Endothelial cell of umbilical vein (primary cell): ENCODE measurements around the gene PKN2. TPM values are rescaled to one million over a fixed set of nuclear protein-coding genes. Genes with fewer than 3 reads are reported as not detected.

ENCODE experiments used
- BruUV-seq: library from RNA; stranded (reverse); fragments of 400-500 nt; replicated peaks from 2 replicates; lab custom pipeline; 2021; lab: Mats Ljungman, UMichigan
- CTCF ChIA-PET: fragments of 300-600, 350-600 bp; sonication (Branson Sonifier 250); formaldehyde crosslinking; loops from one replicate; lab custom pipeline; 2021; ENCODE audit warnings: antibody characterized with exemption, inconsistent platforms; lab: Charles Lee
- POLR2A ChIA-PET: fragments of 300-600, 350-600 bp; sonication (Branson Sonifier 250); formaldehyde crosslinking; loops from one replicate; lab custom pipeline; 2021; ENCODE audit warnings: antibody characterized with exemption, inconsistent platforms; lab: Charles Lee
- DNase-seq: peaks from one replicate; pipeline ENCODE4 v3.0.0-alpha.2; 2011; ENCODE audit warnings: low read depth, low spot score
- FAIRE-seq: peaks from 2 replicates; lab custom pipeline; 2011; peaks lifted over from hg19 to GRCh38; lab: Jason Lieb, UNC
- H2AFZ ChIP-seq: 2 replicates; pipeline ENCODE4 v1.6.0; 2012; ENCODE audit warnings: low read depth, low read length, control low read depth, inconsistent platforms
- H3K27ac ChIP-seq: 2 replicates; pipeline ENCODE4 v1.5.1; 2011; ENCODE audit warnings: low read depth, mild to moderate bottlenecking, control low read depth, low read length, moderate library complexity; ENCODE audit not compliant: insufficient read depth
- H3K27me3 ChIP-seq, 2 experiments: 2 replicates each; pipeline versions ENCODE4 v1.6.0 to v1.6.1; 2011; ENCODE audit warnings: low read length in 2 of 2, mixed read lengths in 1 of 2; ENCODE audit not compliant: control insufficient read depth in 2 of 2, insufficient read depth in 2 of 2
- H3K36me3 ChIP-seq, 2 experiments: 2 replicates in 1 of 2; 3 replicates in 1 of 2; pipeline ENCODE4 v1.5.1; 2011; ENCODE audit warnings: low read length in 2 of 2, mild to moderate bottlenecking in 1 of 2, moderate library complexity in 1 of 2; ENCODE audit not compliant: control insufficient read depth in 2 of 2, insufficient read depth in 2 of 2; ENCODE audit errors: extremely low read depth in 1 of 2
- H3K4me1 ChIP-seq: 3 replicates; pipeline ENCODE4 v1.5.1; 2011; ENCODE audit warnings: mild to moderate bottlenecking, low read length; ENCODE audit not compliant: control insufficient read depth, insufficient read depth; ENCODE audit errors: extremely low read depth
- H3K4me2 ChIP-seq: 2 replicates; pipeline ENCODE4 v1.6.1; 2011; ENCODE audit warnings: low read length, control low read depth, mixed read lengths; ENCODE audit not compliant: insufficient read depth
- H3K4me3 ChIP-seq, 3 experiments: fragments of 200-600 bp in 1 of 3; sonication (generic), shearing (Covaris generic) in 1 of 3; replicated peaks in 1 of 3; 2 replicates each; pipeline ENCODE4 v1.5.1; 2011 to 2016; ENCODE audit warnings: control low read depth in 3 of 3, low read length in 3 of 3, mild to moderate bottlenecking in 2 of 3, inconsistent platforms in 1 of 3, low read depth in 1 of 3, moderate library complexity in 1 of 3; ENCODE audit not compliant: insufficient read depth in 1 of 3
- H3K79me2 ChIP-seq: 2 replicates; pipeline ENCODE4 v1.6.0; 2012; ENCODE audit warnings: low read length, inconsistent platforms; ENCODE audit not compliant: control insufficient read depth, insufficient read depth
- H3K9ac ChIP-seq: replicated peaks from 2 replicates; pipeline ENCODE3; 2011; ENCODE audit warnings: low read length, control low read depth; ENCODE audit not compliant: insufficient read depth; ENCODE audit errors: extremely low read depth
- H3K9me1 ChIP-seq: replicated peaks from 3 replicates; pipeline ENCODE4 v1.6.0; 2011; ENCODE audit warnings: mild to moderate bottlenecking, low read length; ENCODE audit not compliant: control insufficient read depth, insufficient read depth; ENCODE audit errors: extremely low read depth
- H3K9me3 ChIP-seq: replicated peaks from 2 replicates; pipeline ENCODE4 v1.5.1; 2012; ENCODE audit warnings: low read length, inconsistent platforms; ENCODE audit not compliant: control insufficient read depth, insufficient read depth
- H4K20me1 ChIP-seq: replicated peaks from 2 replicates; pipeline ENCODE3; 2011; ENCODE audit warnings: mild to moderate bottlenecking, low read length; ENCODE audit not compliant: control insufficient read depth, insufficient read depth; ENCODE audit errors: extremely low read depth
- EZH2 ChIP-seq: IDR thresholded peaks from 2 replicates; pipeline ENCODE4 v1.6.1; 2012; ENCODE audit warnings: borderline replicate concordance, low read depth, mild to moderate bottlenecking, moderate library complexity, low read length, inconsistent platforms; ENCODE audit not compliant: severe bottlenecking
- FOS ChIP-seq: IDR thresholded peaks from 2 replicates; pipeline ENCODE4 v1.6.1; 2011; ENCODE audit warnings: mild to moderate bottlenecking, low read length, moderate library complexity, borderline replicate concordance; ENCODE audit not compliant: insufficient read depth
- GATA2 ChIP-seq: IDR thresholded peaks from 2 replicates; pipeline ENCODE4 v1.7.0; 2011; ENCODE audit warnings: low read depth, mild to moderate bottlenecking, moderate library complexity, mixed read lengths, low read length; ENCODE audit not compliant: insufficient read length, insufficient read depth
- JUN ChIP-seq: IDR thresholded peaks from 2 replicates; pipeline ENCODE4 v1.6.1; 2011; ENCODE audit warnings: borderline replicate concordance, low read depth; ENCODE audit not compliant: insufficient read length, insufficient read depth
- MYC ChIP-seq: IDR thresholded peaks from one replicate; pipeline ENCODE4 v1.6.1; 2011; ENCODE audit warnings: mild to moderate bottlenecking, low read depth, low read length
- POLR2A ChIP-seq: IDR thresholded peaks from 2 replicates; pipeline ENCODE4 v1.6.1; 2012; ENCODE audit warnings: low read depth, mild to moderate bottlenecking, control low read depth, low read length
- POLR2AphosphoS5 ChIP-seq: IDR thresholded peaks from 2 replicates; pipeline ENCODE4 v1.6.1; 2012; ENCODE audit warnings: low read depth, mild to moderate bottlenecking, control low read depth, low read length, moderate library complexity; ENCODE audit not compliant: insufficient read depth
- dilution Hi-C: fragments of 300-500 bp; cut with MboI; formaldehyde crosslinking; loops from one replicate; pipeline ENCODE4 v1.15.0; 2019; ENCODE audit warnings: low sequenced_read_pairs; ENCODE audit not compliant: extremely low pct_ligation_motif_present
- intact Hi-C: fragments of 100-400 bp; cut with micrococcal nuclease; formaldehyde crosslinking; loops from one replicate; pipeline ENCODE4 v1.10.0; 2022
- polyA plus RNA-seq, 4 experiments: library from polyadenylated mRNA; depleted of rRNA in 3 of 4; stranded (reverse) in 3 of 4; unstranded in 1 of 4; fragments of >200 nt; gene quantifications; 2 replicates each; pipeline versions ENCODE4 v1.2.1 to v1.2.3, GENCODE V29; 2011 to 2012; ENCODE audit warnings: missing spikeins in 1 of 4
- total RNA-seq: library from RNA; stranded (reverse); gene quantifications from 2 replicates; pipeline ENCODE4 v1.2.3, GENCODE V29; 2021
- TF ChIP-seq, protein P1 (sequence below): IDR thresholded peaks from 2 replicates; pipeline ENCODE4 v1.6.1; 2011; ENCODE audit not compliant: insufficient read depth, insufficient read length
- TF ChIP-seq, protein P2 (sequence below), 2 donors: IDR thresholded peaks; 1 replicate in 1 of 2; 2 replicates in 1 of 2; pipeline ENCODE4 v1.5.1; 2011; ENCODE audit warnings: low read length in 2 of 2, mild to moderate bottlenecking in 2 of 2, moderate library complexity in 2 of 2, control low read depth in 1 of 2, inconsistent platforms in 1 of 2, low read depth in 1 of 2; ENCODE audit not compliant: insufficient read depth in 1 of 2; ENCODE audit errors: extremely low read depth in 1 of 2

PKN2 gene
- total and polyA plus RNA-seq, 2 donors (not counting 3 experiments of a cell fraction or from before 2014, with no cell fraction given), result 11.5 to 47.3 TPM

DNA sequence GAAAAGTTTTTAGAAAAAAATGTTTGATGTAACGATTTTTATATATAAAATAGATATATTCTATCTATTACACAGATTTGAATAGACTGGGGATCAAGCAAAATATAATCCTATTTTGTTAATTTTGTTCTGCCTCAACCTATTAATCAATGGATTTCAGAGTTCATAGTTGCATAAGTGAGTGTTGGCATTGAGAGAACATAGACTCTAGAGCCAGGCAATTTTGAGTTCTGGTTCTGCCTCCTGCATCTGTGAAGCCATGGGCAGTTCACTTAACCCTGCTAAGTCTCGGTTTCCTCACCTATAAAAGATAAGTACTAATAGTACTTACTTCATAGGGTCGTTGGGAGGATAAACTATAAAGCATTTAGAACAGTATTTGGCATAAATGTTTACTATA is 13.6 kb upstream of the PKN2 start:
- Histone ChIP-seq H3K9me1 (no peaks in the 10 kb centered on the region), H3K9me3 (no peaks in the 10 kb centered on the region), H3K36me3 (no peaks in the 10 kb centered on the region), H3K4me2 (no peak overlapping the region), H2AFZ (no peak overlapping the region), H3K27ac (no peak overlapping the region), H3K27me3 (no peaks in the 10 kb centered on the region), H3K4me1 (no peaks in the 10 kb centered on the region), H3K4me3 (no peak overlapping the region), H3K9ac (no peak overlapping the region), H4K20me1 (no peaks in the 10 kb centered on the region), H3K79me2 (no peaks in the 10 kb centered on the region)
- ChIA-PET CTCF (interaction anchor here (0.8 to 1.0 kb wide), 2 partner anchors 14 to 15 kb away, joined by 3 to 4 read pairs; no protein-coding TSS in a partner anchor), POLR2A (no interaction called here)
- BruUV-seq, result no TSS peak
- TF ChIP-seq MYC, result no peak
- no peak for TF ChIP-seq GATA2
- no peak for TF ChIP-seq EZH2
- TF ChIP-seq, protein P1, sequence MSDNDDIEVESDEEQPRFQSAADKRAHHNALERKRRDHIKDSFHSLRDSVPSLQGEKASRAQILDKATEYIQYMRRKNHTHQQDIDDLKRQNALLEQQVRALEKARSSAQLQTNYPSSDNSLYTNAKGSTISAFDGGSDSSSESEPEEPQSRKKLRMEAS, result no peak
- no peak for TF ChIP-seq POLR2AphosphoS5
- TF ChIP-seq JUN, result no peak
- no peak for TF ChIP-seq POLR2A
- TF ChIP-seq, protein P2, sequence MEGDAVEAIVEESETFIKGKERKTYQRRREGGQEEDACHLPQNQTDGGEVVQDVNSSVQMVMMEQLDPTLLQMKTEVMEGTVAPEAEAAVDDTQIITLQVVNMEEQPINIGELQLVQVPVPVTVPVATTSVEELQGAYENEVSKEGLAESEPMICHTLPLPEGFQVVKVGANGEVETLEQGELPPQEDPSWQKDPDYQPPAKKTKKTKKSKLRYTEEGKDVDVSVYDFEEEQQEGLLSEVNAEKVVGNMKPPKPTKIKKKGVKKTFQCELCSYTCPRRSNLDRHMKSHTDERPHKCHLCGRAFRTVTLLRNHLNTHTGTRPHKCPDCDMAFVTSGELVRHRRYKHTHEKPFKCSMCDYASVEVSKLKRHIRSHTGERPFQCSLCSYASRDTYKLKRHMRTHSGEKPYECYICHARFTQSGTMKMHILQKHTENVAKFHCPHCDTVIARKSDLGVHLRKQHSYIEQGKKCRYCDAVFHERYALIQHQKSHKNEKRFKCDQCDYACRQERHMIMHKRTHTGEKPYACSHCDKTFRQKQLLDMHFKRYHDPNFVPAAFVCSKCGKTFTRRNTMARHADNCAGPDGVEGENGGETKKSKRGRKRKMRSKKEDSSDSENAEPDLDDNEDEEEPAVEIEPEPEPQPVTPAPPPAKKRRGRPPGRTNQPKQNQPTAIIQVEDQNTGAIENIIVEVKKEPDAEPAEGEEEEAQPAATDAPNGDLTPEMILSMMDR (IDR thresholded peaks at IDR 0.05; ENCODE audit: extremely low read depth in 1 of 2, insufficient read depth in 1 of 2, low read depth in 1 of 2, low read length in 2 of 2), result no peak
- TF ChIP-seq FOS, result no peak
- dilution Hi-C loops, result no loop called here
- DNase-seq (no peak), FAIRE-seq (no peak)
- intact Hi-C loops, result no loop called here
